Measurements from ENCODE around the gene SLC26A8. TPM values are rescaled to one million over a fixed set of nuclear protein-coding genes. Genes with fewer than 3 reads are reported as not detected.
"Not testable (repeated sequence)": the region's sequence is repeated elsewhere in the genome, so short reads cannot be mapped to it uniquely, and the experiment has no call there.

SLC26A8 gene
- total and polyA plus RNA-seq, 9 donors: 0.08 to 0.38 (median 0.16) TPM; not detected in 4

- Histone ChIP-seq H3K4me1 (ENCODE audit: control insufficient read depth, insufficient read depth, low read length) (no peaks in the 10 kb centered on the region), H3K4me3 (ENCODE audit: low read length) (no peak overlapping the region), H3K27ac (ENCODE audit: low read length) (no peak overlapping the region), H3K27me3 (ENCODE audit: control insufficient read depth, insufficient read depth, low read length) (peaks cover 13% of the 10 kb centered on the region), H3K9me3 (replicated peaks; ENCODE audit: control insufficient read depth, low read depth, low read length) (no peaks in the 10 kb centered on the region), H3K36me3 (ENCODE audit: control insufficient read depth, insufficient read depth, low read length) (no peaks in the 10 kb centered on the region)
- DNase-seq: no peak
- no CpG with 5 or more reads among the region's 1 CpG for WGBS (ENCODE audit: insufficient coverage)
Measured at GRCh38 chr6:36020154-36020553, 4.3 kb downstream of the SLC26A8 start.

- H3K27ac ChIP-seq (ENCODE audit: low read length): no peak overlapping the region
- no peak for DNase-seq
- H3K4me3 ChIP-seq (ENCODE audit: low read length): no peak overlapping the region
- H3K27me3 ChIP-seq (ENCODE audit: control insufficient read depth, insufficient read depth, low read length): peaks cover 4% of the 10 kb centered on the region
- no peaks in the 10 kb centered on the region for H3K9me3 ChIP-seq (replicated peaks; ENCODE audit: control insufficient read depth, low read depth, low read length)
- WGBS (ENCODE audit: insufficient coverage): 79% methylated on average over 6 of the region's 11 CpGs
- H3K36me3 ChIP-seq (ENCODE audit: control insufficient read depth, insufficient read depth, low read length): no peaks in the 10 kb centered on the region
- no peaks in the 10 kb centered on the region for H3K4me1 ChIP-seq (ENCODE audit: control insufficient read depth, insufficient read depth, low read length)
Measured at GRCh38 chr6:36019167-36019566, 5.3 kb downstream of the SLC26A8 start.

- H3K9me3 ChIP-seq (replicated peaks; ENCODE audit: control insufficient read depth, low read depth, low read length): no peaks in the 10 kb centered on the region
- peaks cover 3% of the 10 kb centered on the region for H3K27me3 ChIP-seq (ENCODE audit: control insufficient read depth, insufficient read depth, low read length)
- no peaks in the 10 kb centered on the region for H3K4me1 ChIP-seq (ENCODE audit: control insufficient read depth, insufficient read depth, low read length)
- WGBS (ENCODE audit: insufficient coverage): no CpG with 5 or more reads among the region's 2 CpGs
- DNase-seq: no peak
- no peak overlapping the region for H3K4me3 ChIP-seq (ENCODE audit: low read length)
- H3K27ac ChIP-seq (ENCODE audit: low read length): no peak overlapping the region
- H3K36me3 ChIP-seq (ENCODE audit: control insufficient read depth, insufficient read depth, low read length): no peaks in the 10 kb centered on the region
Measured at GRCh38 chr6:36018339-36018738, 6.1 kb downstream of the SLC26A8 start.

DNA sequence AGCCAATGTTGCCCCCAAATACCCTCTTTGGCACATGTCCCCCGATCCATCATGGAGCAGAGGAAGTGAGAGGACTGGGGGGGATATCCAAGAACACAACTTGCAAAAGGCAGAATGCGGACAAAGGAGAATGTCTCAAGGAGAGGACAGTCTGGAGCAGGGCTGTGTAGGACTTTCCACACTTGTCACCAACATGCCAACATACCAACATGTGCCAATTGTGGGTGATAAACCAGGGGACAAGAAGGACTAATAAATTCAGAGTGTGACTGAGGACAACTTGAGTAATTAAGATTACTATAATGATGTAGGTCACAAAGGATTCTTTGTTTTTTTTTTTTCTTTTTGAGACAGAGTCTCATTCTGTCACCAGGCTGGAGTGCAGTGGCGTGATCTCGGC is 8.8 kb downstream of the SLC26A8 start:
- Histone ChIP-seq H3K9me3 (replicated peaks; ENCODE audit: control insufficient read depth, low read depth, low read length) (no peaks in the 10 kb centered on the region), H3K4me3 (ENCODE audit: low read length) (no peak overlapping the region), H3K4me1 (ENCODE audit: control insufficient read depth, insufficient read depth, low read length) (no peaks in the 10 kb centered on the region), H3K27ac (ENCODE audit: low read length) (no peak overlapping the region), H3K36me3 (ENCODE audit: control insufficient read depth, insufficient read depth, low read length) (no peaks in the 10 kb centered on the region), H3K27me3 (ENCODE audit: control insufficient read depth, insufficient read depth, low read length) (peaks cover 3% of the 10 kb centered on the region)
- 100% methylated on average over 1 of the region's 4 CpGs for WGBS (ENCODE audit: insufficient coverage)
- no peak for DNase-seq

DNA sequence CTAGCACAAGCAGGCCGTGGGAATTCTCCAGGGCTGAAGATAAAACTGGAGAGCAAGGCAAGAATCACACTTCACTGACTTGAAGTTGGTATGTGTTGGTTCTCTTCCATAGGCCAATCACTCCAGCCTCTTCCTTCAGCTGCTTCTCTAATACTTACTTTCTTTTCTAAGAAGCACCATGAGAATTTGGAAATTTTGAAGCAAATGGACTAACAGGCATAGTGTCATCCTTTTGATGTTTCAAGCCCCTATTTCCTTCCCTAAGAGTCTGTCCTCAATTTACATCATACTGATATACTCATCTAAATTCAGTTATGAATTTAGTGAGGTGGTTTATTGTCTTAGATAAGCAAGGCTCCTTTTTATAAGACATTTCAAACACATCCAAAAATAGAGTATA is 24.0 kb downstream of the SLC26A8 start:
- Histone ChIP-seq H3K4me1 (ENCODE audit: control insufficient read depth, insufficient read depth, low read length) (no peaks in the 10 kb centered on the region), H3K27me3 (ENCODE audit: control insufficient read depth, insufficient read depth, low read length) (no peaks in the 10 kb centered on the region), H3K36me3 (ENCODE audit: control insufficient read depth, insufficient read depth, low read length) (no peaks in the 10 kb centered on the region), H3K4me3 (ENCODE audit: low read length) (no peak overlapping the region), H3K27ac (ENCODE audit: low read length) (no peak overlapping the region), H3K9me3 (replicated peaks; ENCODE audit: control insufficient read depth, low read depth, low read length) (no peaks in the 10 kb centered on the region)
- no CpG with 5 or more reads among the region's 1 CpG for WGBS (ENCODE audit: insufficient coverage)
- DNase-seq: no peak

DNA sequence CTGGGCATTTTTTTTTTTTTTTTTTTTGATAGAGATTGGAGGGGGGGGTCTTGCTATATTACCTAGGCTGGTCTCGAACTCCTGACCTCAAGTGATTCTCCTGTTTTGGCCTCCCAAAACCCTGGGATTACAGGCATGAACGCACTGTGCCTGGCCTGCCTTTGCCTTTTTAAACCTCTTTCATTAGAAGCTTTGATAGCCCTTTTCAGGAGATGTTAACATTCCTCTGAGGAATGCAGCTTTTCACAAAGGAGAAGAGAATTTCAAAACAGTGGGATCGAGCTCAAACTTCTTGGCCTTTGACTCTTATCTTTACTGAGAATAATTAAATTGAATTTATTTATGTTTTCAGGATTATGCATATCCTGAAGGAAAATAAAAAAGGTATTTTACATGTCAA is 31.3 kb downstream of the SLC26A8 start:
- H3K27me3 ChIP-seq (ENCODE audit: control insufficient read depth, insufficient read depth, low read length): no peaks in the 10 kb centered on the region
- no peak overlapping the region for H3K4me3 ChIP-seq (ENCODE audit: low read length)
- no peaks in the 10 kb centered on the region for H3K4me1 ChIP-seq (ENCODE audit: control insufficient read depth, insufficient read depth, low read length)
- H3K27ac ChIP-seq (ENCODE audit: low read length): no peak overlapping the region
- H3K9me3 ChIP-seq (replicated peaks; ENCODE audit: control insufficient read depth, low read depth, low read length): peaks cover 2% of the 10 kb centered on the region
- no peaks in the 10 kb centered on the region for H3K36me3 ChIP-seq (ENCODE audit: control insufficient read depth, insufficient read depth, low read length)
- no CpG with 5 or more reads among the region's 3 CpGs for WGBS (ENCODE audit: insufficient coverage)
- DNase-seq: no peak

GRCh38 chr6:35988047-35988446 is 36.4 kb downstream of the SLC26A8 start:
- H3K36me3 ChIP-seq (ENCODE audit: control insufficient read depth, insufficient read depth, low read length); H3K4me1 ChIP-seq (ENCODE audit: control insufficient read depth, insufficient read depth, low read length); H3K27ac ChIP-seq (ENCODE audit: low read length); H3K9me3 ChIP-seq (replicated peaks; ENCODE audit: control insufficient read depth, low read depth, low read length); DNase-seq; H3K27me3 ChIP-seq (ENCODE audit: control insufficient read depth, insufficient read depth, low read length); H3K4me3 ChIP-seq (ENCODE audit: low read length): not testable (repeated sequence)
- WGBS (ENCODE audit: insufficient coverage): 70% methylated on average over 2 of the region's 9 CpGs

DNA sequence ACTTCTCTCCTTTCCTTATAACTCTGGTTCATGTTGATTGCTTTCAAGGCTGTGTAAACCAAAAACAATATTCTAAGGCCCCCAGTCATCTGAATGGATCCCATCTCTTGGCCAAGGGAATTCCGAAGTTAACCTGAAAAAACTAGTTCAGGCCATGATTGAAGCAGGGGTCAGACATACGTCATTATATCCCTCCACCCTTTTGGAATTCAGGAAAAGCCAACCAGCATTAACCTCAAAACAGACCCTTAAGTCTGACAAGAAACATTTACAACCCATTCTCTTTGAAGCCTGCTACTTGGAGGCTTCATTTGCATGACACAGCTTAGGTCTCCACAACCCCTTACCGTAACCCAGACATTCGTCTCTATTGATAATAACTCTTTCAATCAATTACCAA is 39.7 kb downstream of the SLC26A8 start:
- H3K36me3 ChIP-seq (ENCODE audit: control insufficient read depth, insufficient read depth, low read length): no peaks in the 10 kb centered on the region
- H3K27ac ChIP-seq (ENCODE audit: low read length): no peak overlapping the region
- H3K27me3 ChIP-seq (ENCODE audit: control insufficient read depth, insufficient read depth, low read length): peaks cover 2% of the 10 kb centered on the region
- no peak overlapping the region for H3K4me3 ChIP-seq (ENCODE audit: low read length)
- no peaks in the 10 kb centered on the region for H3K4me1 ChIP-seq (ENCODE audit: control insufficient read depth, insufficient read depth, low read length)
- WGBS (ENCODE audit: insufficient coverage): 38% methylated on average over 4 of the region's 4 CpGs
- no peak for DNase-seq
- no peaks in the 10 kb centered on the region for H3K9me3 ChIP-seq (replicated peaks; ENCODE audit: control insufficient read depth, low read depth, low read length)

- Histone ChIP-seq H3K4me1 (ENCODE audit: control insufficient read depth, insufficient read depth, low read length) (no peaks in the 10 kb centered on the region), H3K9me3 (replicated peaks; ENCODE audit: control insufficient read depth, low read depth, low read length) (no peaks in the 10 kb centered on the region), H3K36me3 (ENCODE audit: control insufficient read depth, insufficient read depth, low read length) (no peaks in the 10 kb centered on the region), H3K4me3 (ENCODE audit: low read length) (no peak overlapping the region), H3K27me3 (ENCODE audit: control insufficient read depth, insufficient read depth, low read length) (peaks cover 2% of the 10 kb centered on the region), H3K27ac (ENCODE audit: low read length) (no peak overlapping the region)
- DNase-seq: no peak
- WGBS (ENCODE audit: insufficient coverage): 100% methylated on average over 2 of the region's 6 CpGs
Measured at GRCh38 chr6:35980991-35981645, 43.3 kb downstream of the SLC26A8 start.

GRCh38 chr6:35980126-35980525 is 44.3 kb downstream of the SLC26A8 start:
- H3K36me3 ChIP-seq (ENCODE audit: control insufficient read depth, insufficient read depth, low read length); H3K4me3 ChIP-seq (ENCODE audit: low read length); DNase-seq; H3K4me1 ChIP-seq (ENCODE audit: control insufficient read depth, insufficient read depth, low read length); H3K27me3 ChIP-seq (ENCODE audit: control insufficient read depth, insufficient read depth, low read length); H3K27ac ChIP-seq (ENCODE audit: low read length); H3K9me3 ChIP-seq (replicated peaks; ENCODE audit: control insufficient read depth, low read depth, low read length): not testable (repeated sequence)
- WGBS (ENCODE audit: insufficient coverage): no CpG with 5 or more reads among the region's 1 CpG

GRCh38 chr6:35977308-35977707 is 47.1 kb downstream of the SLC26A8 start:
- WGBS (ENCODE audit: insufficient coverage): 20% methylated on average over 1 of the region's 4 CpGs
- no peak overlapping the region for H3K4me3 ChIP-seq (ENCODE audit: low read length)
- no peak for DNase-seq
- H3K36me3 ChIP-seq (ENCODE audit: control insufficient read depth, insufficient read depth, low read length): no peaks in the 10 kb centered on the region
- H3K27ac ChIP-seq (ENCODE audit: low read length): no peak overlapping the region
- no peaks in the 10 kb centered on the region for H3K9me3 ChIP-seq (replicated peaks; ENCODE audit: control insufficient read depth, low read depth, low read length)
- no peaks in the 10 kb centered on the region for H3K27me3 ChIP-seq (ENCODE audit: control insufficient read depth, insufficient read depth, low read length)
- no peaks in the 10 kb centered on the region for H3K4me1 ChIP-seq (ENCODE audit: control insufficient read depth, insufficient read depth, low read length)

All from muscle of leg (tissue), 11 donors.